ENCODE data around the gene CDKN2AIP. TPM values are rescaled to one million over a fixed set of nuclear protein-coding genes. Genes with fewer than 3 reads are reported as not detected.

Gene CDKN2AIP
- total and polyA plus RNA-seq, 10 of the 15 experiments (the other 5 are each of a cell fraction or from before 2014, with no cell fraction given) = 6.0 to 22.7 (median 15.9) TPM

GRCh38 chr4:183411291-183411861, 33.1 kb upstream of the CDKN2AIP start:
- no TSS peak for BruUV-seq (replicated peaks)
- Histone ChIP-seq H3K4me3 (no peak overlapping the region), H3K9me3 (replicated peaks; ENCODE audit: control insufficient read depth, insufficient read depth, low read length) (no peaks in the 10 kb centered on the region), H3K9ac (ENCODE audit: control insufficient read depth, insufficient read depth, low read length) (no peak overlapping the region), H3K79me2 (ENCODE audit: control insufficient read depth, insufficient read depth, low read length) (no peaks in the 10 kb centered on the region), H3K27me3 (replicated peaks in 1 of 2; ENCODE audit: control insufficient read depth in 2 of 2, insufficient read depth in 2 of 2, low read length in 1 of 2) (no peaks in the 10 kb centered on the region), H3K36me3 (ENCODE audit: control insufficient read depth in 2 of 2, insufficient read depth in 2 of 2, low read length in 1 of 2) (no peaks in the 10 kb centered on the region), H4K20me1 (ENCODE audit: control insufficient read depth, insufficient read depth) (no peaks in the 10 kb centered on the region), H3K4me2 (ENCODE audit: control insufficient read depth, insufficient read depth) (no peak overlapping the region), H2AFZ (ENCODE audit: control insufficient read depth, low read depth, low read length) (no peak overlapping the region), H3K27ac (ENCODE audit: control insufficient read depth, insufficient read depth) (no peak overlapping the region), H3K4me1 (ENCODE audit: control insufficient read depth, insufficient read depth, low read length) (no peaks in the 10 kb centered on the region)
- FAIRE-seq (peak; percentile 27), DNase-seq (ENCODE audit: low read depth, low spot score) (peak; percentile 13), ATAC-seq (peak; percentile 50)
- ChIA-PET POLR2A (no interaction called here), RAD21 (ENCODE audit: unreplicated experiment) (interaction anchor here (0.7 to 0.9 kb wide), 2 partner anchors 147 to 473 kb away, joined by 3 read pairs; no protein-coding TSS in a partner anchor), CTCF (interaction anchor here (0.9 kb wide), 1 partner anchor 474 kb away, joined by 3 read pairs; no protein-coding TSS in a partner anchor), SMC1A (ENCODE audit: uncharacterized antibody, unreplicated experiment) (no interaction called here)
- in situ Hi-C loops (cut with MboI) = no loop called here
- 20% methylated on average over 11 of the region's 11 CpGs for WGBS (ENCODE audit: insufficient coverage, insufficient replicate concordance, low lambda C conversion rate, missing lambda C conversion rate)
- intact Hi-C loops (cut with micrococcal nuclease; ENCODE audit: unreplicated experiment) = no loop called here
- TF ChIP-seq ETV6 (conservative IDR thresholded peaks at IDR 0.05 in 1 of 2, IDR thresholded peaks at IDR 0.05 in 1 of 2; ENCODE audit: borderline replicate concordance in 1 of 2, low read depth in 1 of 2) = no peak
- no peak for TF ChIP-seq YBX1 (IDR thresholded peaks at IDR 0.05)
- no peak for TF ChIP-seq POLR2A (IDR thresholded peaks at IDR 0.05; ENCODE audit: low read depth, low read length)
- TF ChIP-seq SRF (IDR thresholded peaks at IDR 0.05; ENCODE audit: low read depth in 2 of 2, low read length in 2 of 2) = no peak
- TF ChIP-seq, protein P1, sequence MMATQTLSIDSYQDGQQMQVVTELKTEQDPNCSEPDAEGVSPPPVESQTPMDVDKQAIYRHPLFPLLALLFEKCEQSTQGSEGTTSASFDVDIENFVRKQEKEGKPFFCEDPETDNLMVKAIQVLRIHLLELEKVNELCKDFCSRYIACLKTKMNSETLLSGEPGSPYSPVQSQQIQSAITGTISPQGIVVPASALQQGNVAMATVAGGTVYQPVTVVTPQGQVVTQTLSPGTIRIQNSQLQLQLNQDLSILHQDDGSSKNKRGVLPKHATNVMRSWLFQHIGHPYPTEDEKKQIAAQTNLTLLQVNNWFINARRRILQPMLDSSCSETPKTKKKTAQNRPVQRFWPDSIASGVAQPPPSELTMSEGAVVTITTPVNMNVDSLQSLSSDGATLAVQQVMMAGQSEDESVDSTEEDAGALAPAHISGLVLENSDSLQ (IDR thresholded peaks at IDR 0.05) = no peak
- no peak for TF ChIP-seq CBX3 (IDR thresholded peaks at IDR 0.05; ENCODE audit: borderline replicate concordance, low read depth)
- TF ChIP-seq TAF1 (IDR thresholded peaks at IDR 0.05; ENCODE audit: borderline replicate concordance, low read depth, low read length) = no peak
- TF ChIP-seq TCF12 (IDR thresholded peaks at IDR 0.05; ENCODE audit: low read depth, low read length) = peak; percentile 67; the same call in 1 of the 2 replicates
- TF ChIP-seq, protein P2, sequence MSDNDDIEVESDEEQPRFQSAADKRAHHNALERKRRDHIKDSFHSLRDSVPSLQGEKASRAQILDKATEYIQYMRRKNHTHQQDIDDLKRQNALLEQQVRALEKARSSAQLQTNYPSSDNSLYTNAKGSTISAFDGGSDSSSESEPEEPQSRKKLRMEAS (IDR thresholded peaks at IDR 0.05; ENCODE audit: low read depth, low read length) = no peak
- TF ChIP-seq E2F4 (IDR thresholded peaks at IDR 0.05; ENCODE audit: low read depth, low read length) = no peak
- TF ChIP-seq PAX5 (IDR thresholded peaks at IDR 0.05; ENCODE audit: borderline replicate concordance, low read depth, low read length) = peak; percentile 27; the same call in 1 of the 2 replicates
- TF ChIP-seq RBBP5 (conservative IDR thresholded peaks at IDR 0.05) = no peak
- no peak for TF ChIP-seq SMAD1 (IDR thresholded peaks at IDR 0.05; ENCODE audit: low read depth, partially characterized antibody)
- no peak for TF ChIP-seq CREM (IDR thresholded peaks at IDR 0.05; ENCODE audit: low read depth)
- no peak for TF ChIP-seq ESRRA (IDR thresholded peaks at IDR 0.05; ENCODE audit: low read length)
- TF ChIP-seq CEBPZ (IDR thresholded peaks at IDR 0.05; ENCODE audit: low read depth, low read length) = no peak
- no peak for TF ChIP-seq SREBF2 (IDR thresholded peaks at IDR 0.05; ENCODE audit: low read length)

All from GM12878 (cell line).